Measurements from ENCODE around the gene CUX1. TPM values are rescaled to one million over a fixed set of nuclear protein-coding genes. Genes with fewer than 3 reads are reported as not detected.

The CUX1 gene
- total RNA-seq, 1 experiment from 2014 or later: 64.3 TPM

DNA sequence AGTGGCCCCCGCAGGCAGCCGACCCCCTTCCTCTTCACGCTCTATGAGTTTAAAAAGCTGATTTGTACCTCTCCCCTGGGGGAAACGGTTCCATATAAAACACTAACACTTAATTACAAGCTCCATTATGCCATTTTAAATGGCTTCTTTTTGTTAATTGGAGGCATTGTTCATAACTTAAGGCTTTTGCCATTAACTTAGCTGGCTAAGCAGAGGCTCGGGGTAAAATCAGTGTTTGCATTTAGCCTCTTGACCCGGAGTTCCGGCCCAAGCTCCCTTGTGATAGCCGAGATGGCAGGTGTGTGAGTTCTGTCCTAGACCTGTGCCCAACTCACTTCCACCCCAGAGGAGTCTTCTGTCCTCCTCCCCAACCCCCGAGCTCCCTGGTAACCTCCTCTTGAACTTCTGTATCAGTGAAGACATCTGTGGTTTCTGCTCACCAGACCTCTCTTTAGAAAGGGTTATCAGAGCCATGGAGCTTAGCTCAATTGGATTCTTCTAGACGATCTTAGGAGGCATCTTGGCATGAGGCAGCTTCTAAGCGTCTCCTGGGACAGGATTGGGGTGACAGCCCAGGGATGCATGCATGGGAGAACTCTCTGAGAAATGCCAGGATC, 435.0 kb downstream of the CUX1 start (continued):
- TF ChIP-seq, protein P1, sequence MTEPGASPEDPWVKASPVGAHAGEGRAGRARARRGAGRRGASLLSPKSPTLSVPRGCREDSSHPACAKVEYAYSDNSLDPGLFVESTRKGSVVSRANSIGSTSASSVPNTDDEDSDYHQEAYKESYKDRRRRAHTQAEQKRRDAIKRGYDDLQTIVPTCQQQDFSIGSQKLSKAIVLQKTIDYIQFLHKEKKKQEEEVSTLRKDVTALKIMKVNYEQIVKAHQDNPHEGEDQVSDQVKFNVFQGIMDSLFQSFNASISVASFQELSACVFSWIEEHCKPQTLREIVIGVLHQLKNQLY (CRISPR knock-in tag; IDR thresholded peaks at IDR 0.05): no peak
- TF ChIP-seq, protein P2, sequence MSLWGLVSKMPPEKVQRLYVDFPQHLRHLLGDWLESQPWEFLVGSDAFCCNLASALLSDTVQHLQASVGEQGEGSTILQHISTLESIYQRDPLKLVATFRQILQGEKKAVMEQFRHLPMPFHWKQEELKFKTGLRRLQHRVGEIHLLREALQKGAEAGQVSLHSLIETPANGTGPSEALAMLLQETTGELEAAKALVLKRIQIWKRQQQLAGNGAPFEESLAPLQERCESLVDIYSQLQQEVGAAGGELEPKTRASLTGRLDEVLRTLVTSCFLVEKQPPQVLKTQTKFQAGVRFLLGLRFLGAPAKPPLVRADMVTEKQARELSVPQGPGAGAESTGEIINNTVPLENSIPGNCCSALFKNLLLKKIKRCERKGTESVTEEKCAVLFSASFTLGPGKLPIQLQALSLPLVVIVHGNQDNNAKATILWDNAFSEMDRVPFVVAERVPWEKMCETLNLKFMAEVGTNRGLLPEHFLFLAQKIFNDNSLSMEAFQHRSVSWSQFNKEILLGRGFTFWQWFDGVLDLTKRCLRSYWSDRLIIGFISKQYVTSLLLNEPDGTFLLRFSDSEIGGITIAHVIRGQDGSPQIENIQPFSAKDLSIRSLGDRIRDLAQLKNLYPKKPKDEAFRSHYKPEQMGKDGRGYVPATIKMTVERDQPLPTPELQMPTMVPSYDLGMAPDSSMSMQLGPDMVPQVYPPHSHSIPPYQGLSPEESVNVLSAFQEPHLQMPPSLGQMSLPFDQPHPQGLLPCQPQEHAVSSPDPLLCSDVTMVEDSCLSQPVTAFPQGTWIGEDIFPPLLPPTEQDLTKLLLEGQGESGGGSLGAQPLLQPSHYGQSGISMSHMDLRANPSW (CRISPR knock-in tag; conservative IDR thresholded peaks at IDR 0.05; ENCODE audit: low read depth): no peak
- TF ChIP-seq FOXK1 (CRISPR knock-in tag; IDR thresholded peaks at IDR 0.05): no peak
- TF ChIP-seq FOXJ3 (CRISPR knock-in tag; IDR thresholded peaks at IDR 0.05; ENCODE audit: borderline replicate concordance): no peak
- no peak for TF ChIP-seq RORB (CRISPR knock-in tag; IDR thresholded peaks at IDR 0.05)
- TF ChIP-seq SMAD3 (CRISPR knock-in tag; IDR thresholded peaks at IDR 0.05; ENCODE audit: borderline replicate concordance): no peak
- no peak for TF ChIP-seq JAZF1 (CRISPR knock-in tag; IDR thresholded peaks at IDR 0.05)
- TF ChIP-seq CREM (CRISPR knock-in tag; IDR thresholded peaks at IDR 0.05): no peak
- no peak for TF ChIP-seq ZNF121 (CRISPR knock-in tag; IDR thresholded peaks at IDR 0.05)
- TF ChIP-seq, protein P3, sequence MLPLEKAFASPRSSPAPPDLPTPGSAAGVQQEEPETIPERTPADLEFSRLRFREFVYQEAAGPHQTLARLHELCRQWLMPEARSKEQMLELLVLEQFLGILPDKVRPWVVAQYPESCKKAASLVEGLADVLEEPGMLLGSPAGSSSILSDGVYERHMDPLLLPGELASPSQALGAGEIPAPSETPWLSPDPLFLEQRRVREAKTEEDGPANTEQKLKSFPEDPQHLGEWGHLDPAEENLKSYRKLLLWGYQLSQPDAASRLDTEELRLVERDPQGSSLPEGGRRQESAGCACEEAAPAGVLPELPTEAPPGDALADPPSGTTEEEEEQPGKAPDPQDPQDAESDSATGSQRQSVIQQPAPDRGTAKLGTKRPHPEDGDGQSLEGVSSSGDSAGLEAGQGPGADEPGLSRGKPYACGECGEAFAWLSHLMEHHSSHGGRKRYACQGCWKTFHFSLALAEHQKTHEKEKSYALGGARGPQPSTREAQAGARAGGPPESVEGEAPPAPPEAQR (CRISPR knock-in tag; IDR thresholded peaks at IDR 0.05): no peak
- TF ChIP-seq ZNF671 (CRISPR knock-in tag; IDR thresholded peaks at IDR 0.05): no peak
- no peak for TF ChIP-seq ZBTB21 (CRISPR knock-in tag; IDR thresholded peaks at IDR 0.05; ENCODE audit: borderline replicate concordance)
- TF ChIP-seq, protein P4, sequence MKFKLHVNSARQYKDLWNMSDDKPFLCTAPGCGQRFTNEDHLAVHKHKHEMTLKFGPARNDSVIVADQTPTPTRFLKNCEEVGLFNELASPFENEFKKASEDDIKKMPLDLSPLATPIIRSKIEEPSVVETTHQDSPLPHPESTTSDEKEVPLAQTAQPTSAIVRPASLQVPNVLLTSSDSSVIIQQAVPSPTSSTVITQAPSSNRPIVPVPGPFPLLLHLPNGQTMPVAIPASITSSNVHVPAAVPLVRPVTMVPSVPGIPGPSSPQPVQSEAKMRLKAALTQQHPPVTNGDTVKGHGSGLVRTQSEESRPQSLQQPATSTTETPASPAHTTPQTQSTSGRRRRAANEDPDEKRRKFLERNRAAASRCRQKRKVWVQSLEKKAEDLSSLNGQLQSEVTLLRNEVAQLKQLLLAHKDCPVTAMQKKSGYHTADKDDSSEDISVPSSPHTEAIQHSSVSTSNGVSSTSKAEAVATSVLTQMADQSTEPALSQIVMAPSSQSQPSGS (CRISPR knock-in tag; IDR thresholded peaks at IDR 0.05; ENCODE audit: borderline replicate concordance, low read depth): no peak
- no peak for TF ChIP-seq CREB1 (CRISPR knock-in tag; IDR thresholded peaks at IDR 0.05)
- TF ChIP-seq, protein P5, sequence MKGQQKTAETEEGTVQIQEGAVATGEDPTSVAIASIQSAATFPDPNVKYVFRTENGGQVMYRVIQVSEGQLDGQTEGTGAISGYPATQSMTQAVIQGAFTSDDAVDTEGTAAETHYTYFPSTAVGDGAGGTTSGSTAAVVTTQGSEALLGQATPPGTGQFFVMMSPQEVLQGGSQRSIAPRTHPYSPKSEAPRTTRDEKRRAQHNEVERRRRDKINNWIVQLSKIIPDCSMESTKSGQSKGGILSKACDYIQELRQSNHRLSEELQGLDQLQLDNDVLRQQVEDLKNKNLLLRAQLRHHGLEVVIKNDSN (CRISPR knock-in tag; IDR thresholded peaks at IDR 0.05): no peak

DNA sequence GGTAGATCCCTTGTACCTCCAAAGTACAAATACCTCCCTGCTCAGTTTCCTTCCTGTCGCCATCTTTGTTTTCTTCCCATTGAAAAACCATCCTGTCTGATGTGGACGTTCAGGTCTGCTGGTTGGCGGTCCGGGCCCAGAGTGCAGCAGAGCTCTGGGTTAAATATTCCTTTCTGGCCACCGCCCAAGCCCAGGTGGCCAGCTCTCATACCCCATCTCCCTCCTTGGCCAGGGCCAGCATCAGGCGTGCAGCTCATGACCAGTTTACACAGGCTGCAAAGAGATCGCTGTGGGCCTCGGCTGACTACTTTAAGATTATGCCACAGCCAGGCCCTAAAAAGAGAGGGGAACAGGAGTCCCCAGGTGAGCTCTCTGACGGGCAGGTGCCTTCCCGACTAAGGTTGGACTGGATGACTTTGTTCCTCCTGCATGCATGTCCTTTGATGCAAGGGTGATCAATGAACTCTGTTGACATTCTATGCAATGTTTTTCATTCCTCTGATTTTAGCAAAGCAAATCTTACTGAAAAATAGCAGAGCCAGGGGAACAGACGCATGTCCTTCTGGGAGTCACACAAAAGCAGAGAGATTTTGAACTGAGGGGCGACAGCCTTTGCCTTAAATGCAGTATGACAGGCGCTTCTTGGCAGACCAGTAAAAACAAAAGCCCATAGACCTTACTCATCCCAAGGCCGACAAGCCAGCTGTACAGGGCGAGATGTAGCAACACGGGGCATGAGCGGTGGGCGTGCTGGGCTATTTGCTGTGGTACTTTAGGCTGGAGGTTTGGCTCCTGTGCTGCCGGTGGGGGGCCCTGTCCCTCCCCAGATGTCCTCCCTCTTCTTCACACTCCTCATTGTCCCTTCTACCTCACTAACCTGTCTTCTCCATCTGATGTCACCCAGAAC, 435.9 kb downstream of the CUX1 start:
- ATAC-seq (no peak), DNase-seq (ENCODE audit: low spot score) (no peak)
- H3K4me3 Mint-ChIP-seq: no peak overlapping the region
- H3K9me3 Mint-ChIP-seq: no peaks in the 10 kb centered on the region
- H3K27me3 Mint-ChIP-seq (ENCODE audit: low read depth): no peaks in the 10 kb centered on the region
- peaks cover 20% of the 10 kb centered on the region for H3K4me1 Mint-ChIP-seq
- ChIA-PET CTCF (no interaction called here), POLR2A (no interaction called here)
- peaks cover 8% of the 10 kb centered on the region; the same call in 1 of the 2 replicates for H3K36me3 Mint-ChIP-seq
- H3K27ac Mint-ChIP-seq: peak overlapping the region; percentile 66
- TF ChIP-seq ZNF512 (CRISPR knock-in tag; IDR thresholded peaks at IDR 0.05; ENCODE audit: borderline replicate concordance) (no peak), E2F4 (CRISPR knock-in tag; IDR thresholded peaks at IDR 0.05; ENCODE audit: borderline replicate concordance, low read depth) (no peak), SMAD3 (CRISPR knock-in tag; IDR thresholded peaks at IDR 0.05; ENCODE audit: borderline replicate concordance) (no peak)
- TF ChIP-seq, protein P6, sequence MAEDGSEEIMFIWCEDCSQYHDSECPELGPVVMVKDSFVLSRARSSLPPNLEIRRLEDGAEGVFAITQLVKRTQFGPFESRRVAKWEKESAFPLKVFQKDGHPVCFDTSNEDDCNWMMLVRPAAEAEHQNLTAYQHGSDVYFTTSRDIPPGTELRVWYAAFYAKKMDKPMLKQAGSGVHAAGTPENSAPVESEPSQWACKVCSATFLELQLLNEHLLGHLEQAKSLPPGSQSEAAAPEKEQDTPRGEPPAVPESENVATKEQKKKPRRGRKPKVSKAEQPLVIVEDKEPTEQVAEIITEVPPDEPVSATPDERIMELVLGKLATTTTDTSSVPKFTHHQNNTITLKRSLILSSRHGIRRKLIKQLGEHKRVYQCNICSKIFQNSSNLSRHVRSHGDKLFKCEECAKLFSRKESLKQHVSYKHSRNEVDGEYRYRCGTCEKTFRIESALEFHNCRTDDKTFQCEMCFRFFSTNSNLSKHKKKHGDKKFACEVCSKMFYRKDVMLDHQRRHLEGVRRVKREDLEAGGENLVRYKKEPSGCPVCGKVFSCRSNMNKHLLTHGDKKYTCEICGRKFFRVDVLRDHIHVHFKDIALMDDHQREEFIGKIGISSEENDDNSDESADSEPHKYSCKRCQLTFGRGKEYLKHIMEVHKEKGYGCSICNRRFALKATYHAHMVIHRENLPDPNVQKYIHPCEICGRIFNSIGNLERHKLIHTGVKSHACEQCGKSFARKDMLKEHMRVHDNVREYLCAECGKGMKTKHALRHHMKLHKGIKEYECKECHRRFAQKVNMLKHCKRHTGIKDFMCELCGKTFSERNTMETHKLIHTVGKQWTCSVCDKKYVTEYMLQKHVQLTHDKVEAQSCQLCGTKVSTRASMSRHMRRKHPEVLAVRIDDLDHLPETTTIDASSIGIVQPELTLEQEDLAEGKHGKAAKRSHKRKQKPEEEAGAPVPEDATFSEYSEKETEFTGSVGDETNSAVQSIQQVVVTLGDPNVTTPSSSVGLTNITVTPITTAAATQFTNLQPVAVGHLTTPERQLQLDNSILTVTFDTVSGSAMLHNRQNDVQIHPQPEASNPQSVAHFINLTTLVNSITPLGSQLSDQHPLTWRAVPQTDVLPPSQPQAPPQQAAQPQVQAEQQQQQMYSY (CRISPR knock-in tag; IDR thresholded peaks at IDR 0.05): no peak
- TF ChIP-seq, protein P7, sequence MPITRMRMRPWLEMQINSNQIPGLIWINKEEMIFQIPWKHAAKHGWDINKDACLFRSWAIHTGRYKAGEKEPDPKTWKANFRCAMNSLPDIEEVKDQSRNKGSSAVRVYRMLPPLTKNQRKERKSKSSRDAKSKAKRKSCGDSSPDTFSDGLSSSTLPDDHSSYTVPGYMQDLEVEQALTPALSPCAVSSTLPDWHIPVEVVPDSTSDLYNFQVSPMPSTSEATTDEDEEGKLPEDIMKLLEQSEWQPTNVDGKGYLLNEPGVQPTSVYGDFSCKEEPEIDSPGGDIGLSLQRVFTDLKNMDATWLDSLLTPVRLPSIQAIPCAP (CRISPR knock-in tag; IDR thresholded peaks at IDR 0.05): no peak
